ENCODE results near the gene LANCL2. TPM values are rescaled to one million over a fixed set of nuclear protein-coding genes. Genes with fewer than 3 reads are reported as not detected.

The LANCL2 gene
- total and polyA plus RNA-seq, 2 of the 4 experiments (the other 2 are of a cell fraction): 11.7 to 17.9 TPM

DNA sequence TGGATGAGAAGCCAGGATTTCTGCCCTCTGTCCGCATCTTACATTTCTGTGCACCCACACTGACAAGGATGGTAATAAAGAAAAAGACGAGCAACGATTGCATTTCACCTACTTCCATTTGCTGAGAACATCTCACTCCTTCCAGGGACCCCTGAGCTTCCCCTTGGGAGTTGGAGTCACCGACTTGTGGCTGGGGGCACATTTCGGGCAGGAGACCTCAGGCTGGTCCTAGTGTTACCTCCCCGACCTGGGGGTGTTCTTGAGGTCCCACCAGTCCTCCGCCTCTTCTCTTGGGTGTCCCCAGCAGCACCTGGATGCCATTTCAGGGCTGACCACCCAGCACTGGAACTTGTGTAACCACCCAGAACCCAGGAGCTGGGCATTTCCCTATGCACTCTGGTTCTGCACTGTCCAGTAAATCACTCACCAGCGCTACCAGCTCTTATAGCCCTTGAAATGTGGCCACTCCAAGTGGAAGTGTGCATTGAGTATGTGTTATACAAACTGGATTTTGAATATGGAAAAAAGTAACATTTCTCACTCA, 84.9 kb downstream of the LANCL2 start:
- ChIA-PET CTCF (no interaction called here), POLR2A (ENCODE audit: unreplicated experiment) (no interaction called here)
- Histone ChIP-seq H3K4ac (ENCODE audit: low read depth, low read length) (no peak overlapping the region), H3K23ac (ENCODE audit: low read depth, low read length) (no peak overlapping the region), H3K9me1 (ENCODE audit: insufficient read depth, low read length) (no peaks in the 10 kb centered on the region; the same call in 1 of the 2 replicates), H3K4me3 (ENCODE audit: insufficient read depth, low read depth, low read length) (no peak overlapping the region), H2AFZ (replicated peaks; ENCODE audit: low read length, poor library complexity) (no peak overlapping the region), H2BK120ac (ENCODE audit: low read depth, low read length) (no peak overlapping the region), H3K9ac (ENCODE audit: low read depth, low read length) (no peak overlapping the region), H4K20me1 (ENCODE audit: insufficient read depth, low read length) (no peaks in the 10 kb centered on the region), H3K9me3 (ENCODE audit: control insufficient read depth, insufficient read depth, low read length) (no peaks in the 10 kb centered on the region), H3K4me2 (ENCODE audit: low read depth, low read length) (no peak overlapping the region), H2BK20ac (ENCODE audit: low read depth, low read length) (no peak overlapping the region), H3K14ac (replicated peaks; ENCODE audit: low read depth, low read length) (no peak overlapping the region), H2AK9ac (replicated peaks; ENCODE audit: low read depth, low read length, poor library complexity) (no peak overlapping the region), H4K5ac (ENCODE audit: low read depth, low read length) (no peak overlapping the region), H3K27ac (ENCODE audit: insufficient read depth, low read length) (no peak overlapping the region), H2AK5ac (ENCODE audit: low read depth, low read length) (no peak overlapping the region), H3K18ac (ENCODE audit: low read depth, low read length) (no peak overlapping the region), H3K56ac (ENCODE audit: extremely low read depth, insufficient read depth, low read length) (no peak overlapping the region), H2BK5ac (ENCODE audit: low read depth, low read length, poor library complexity, severe bottlenecking) (no peak overlapping the region), H3K4me1 (ENCODE audit: control insufficient read depth, insufficient read depth, low read length) (no peaks in the 10 kb centered on the region), H3K79me1 (ENCODE audit: low read depth in 1 of 2, low read length in 2 of 2) (no peaks in the 10 kb centered on the region; a peak in 1 of 4 replicates), H4K91ac (ENCODE audit: insufficient read depth, low read depth, low read length) (no peak overlapping the region), H3K27me3 (ENCODE audit: control insufficient read depth, insufficient read depth, low read length) (no peaks in the 10 kb centered on the region), H2BK15ac (ENCODE audit: low read depth, low read length) (no peak overlapping the region), H4K8ac (ENCODE audit: low read depth in 2 of 2, low read length in 2 of 2) (no peak overlapping the region), H3K36me3 (ENCODE audit: control insufficient read depth, insufficient read depth, low read length) (peaks cover 3% of the 10 kb centered on the region; the same call in 1 of the 2 replicates)
- 92% methylated on average over 4 of the region's 8 CpGs; no CpG with 5 or more reads in 1 of the 2 experiments for WGBS, 2 experiments (ENCODE audit: extremely low coverage in 2 of 2, insufficient read length in 1 of 2)
- dilution Hi-C loops (cut with HindIII; ENCODE audit: low sequenced_read_pairs, unreplicated experiment) (no loop called here), in situ Hi-C loops (cut with MboI; ENCODE audit: low sequenced_read_pairs) (loop anchor here (25.0 kb wide), 1 partner anchor 512 kb away; the partner anchor contains the start of genes MRPS17 and NIPSNAP2), intact Hi-C loops (cut with micrococcal nuclease) (no loop called here)
- DNase-seq: no peak
- TF ChIP-seq, protein P1, sequence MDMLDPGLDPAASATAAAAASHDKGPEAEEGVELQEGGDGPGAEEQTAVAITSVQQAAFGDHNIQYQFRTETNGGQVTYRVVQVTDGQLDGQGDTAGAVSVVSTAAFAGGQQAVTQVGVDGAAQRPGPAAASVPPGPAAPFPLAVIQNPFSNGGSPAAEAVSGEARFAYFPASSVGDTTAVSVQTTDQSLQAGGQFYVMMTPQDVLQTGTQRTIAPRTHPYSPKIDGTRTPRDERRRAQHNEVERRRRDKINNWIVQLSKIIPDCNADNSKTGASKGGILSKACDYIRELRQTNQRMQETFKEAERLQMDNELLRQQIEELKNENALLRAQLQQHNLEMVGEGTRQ (IDR thresholded peaks at IDR 0.05; ENCODE audit: low read depth, low read length): no peak
- TF ChIP-seq POLR2A (IDR thresholded peaks at IDR 0.05; ENCODE audit: low read depth, low read length) (no peak), MAFK (IDR thresholded peaks at IDR 0.05; ENCODE audit: low read depth, low read length) (no peak), RFX5 (IDR thresholded peaks at IDR 0.05; ENCODE audit: low read depth, low read length) (no peak), MXI1 (IDR thresholded peaks at IDR 0.05; ENCODE audit: borderline replicate concordance, low read depth, low read length) (no peak), MAZ (IDR thresholded peaks at IDR 0.05; ENCODE audit: borderline replicate concordance, low read depth, low read length) (no peak)
- BruUV-seq (replicated peaks): no TSS peak
- ATAC-seq (ENCODE audit: low read depth): no peak

All from IMR-90 (cell line).